ENCODE measurements around the gene VPS37C. TPM values are rescaled to one million over a fixed set of nuclear protein-coding genes. Genes with fewer than 3 reads are reported as not detected.

Gene VPS37C
- polyA plus RNA-seq, 1 of the 3 experiments (the other 2 are of a cell fraction) = 15.2 TPM

GRCh38 chr11:61151545-61152252, 9.5 kb downstream of the VPS37C start:
- Histone ChIP-seq H2AFZ (ENCODE audit: low read depth) (no peak overlapping the region), H3K9me2 (no peaks in the 10 kb centered on the region), H3K4me2 (no peak overlapping the region), H3K36me3 (replicated peaks in 1 of 2; ENCODE audit: control insufficient read depth in 1 of 2, insufficient read depth in 2 of 2, low read length in 1 of 2) (peaks cover 0 to 23% of the 10 kb centered on the region in 2 experiments), H3K27ac (ENCODE audit: low read depth in 2 of 2, low read length in 1 of 2) (no peak overlapping the region), H3K9me3 (peaks cover 21% of the 10 kb centered on the region), H3K79me2 (ENCODE audit: insufficient read depth) (peaks cover 90% of the 10 kb centered on the region), H3K27me3 (ENCODE audit: insufficient read depth) (no peaks in the 10 kb centered on the region), H4K20me1 (ENCODE audit: insufficient read depth) (0 out of 2 replicates have a peak, but pooled peaks cover 17% of the 10 kb centered on the region), H3K4me3 (ENCODE audit: low read depth in 2 of 2, low read length in 1 of 2) (no peak overlapping the region), H3K9ac (no peak overlapping the region), H3K4me1 (ENCODE audit: control insufficient read depth in 1 of 2, insufficient read depth in 2 of 2, low read depth in 1 of 2, low read length in 1 of 2) (peaks cover 8 to 37% of the 10 kb centered on the region in 2 experiments; a peak in 3 of 4 replicates), H3F3A (replicated peaks; ENCODE audit: insufficient read depth) (peaks cover 3% of the 10 kb centered on the region)
- 88% methylated on average over 12 of the region's 12 CpGs for WGBS (ENCODE audit: low lambda C conversion rate)
- ChIA-PET POLR2A (no interaction called here), CTCF (interaction anchor here (1.0 to 1.7 kb wide), 3 partner anchors 22 to 321 kb away, joined by 3 to 7 read pairs (median 6); no protein-coding TSS in a partner anchor)
- TF ChIP-seq RCOR1 (IDR thresholded peaks at IDR 0.05; ENCODE audit: low read length) (no peak), IRF3 (IDR thresholded peaks at IDR 0.05; ENCODE audit: low read depth, low read length) (no peak), SIN3A (IDR thresholded peaks at IDR 0.05; ENCODE audit: borderline replicate concordance, low read depth, low read length) (no peak), ELF1 (IDR thresholded peaks at IDR 0.05) (no peak), PBX3 (IDR thresholded peaks at IDR 0.05) (no peak), RXRA (IDR thresholded peaks at IDR 0.05; ENCODE audit: borderline replicate concordance, low read depth) (no peak), CTCF (IDR thresholded peaks at IDR 0.05) (no peak), FOXJ3 (CRISPR knock-in tag; IDR thresholded peaks at IDR 0.05) (no peak), RAD21 (IDR thresholded peaks at IDR 0.05; ENCODE audit: low read length) (no peak), GATA2 (CRISPR knock-in tag; IDR thresholded peaks at IDR 0.05) (no peak), FOXM1 (IDR thresholded peaks at IDR 0.05; ENCODE audit: low read depth) (no peak), EP300 (IDR thresholded peaks at IDR 0.05; ENCODE audit: borderline replicate concordance in 1 of 2, low read depth in 1 of 2, low read length in 1 of 2) (no peak), NRF1 (IDR thresholded peaks at IDR 0.05; ENCODE audit: low read depth, low read length) (no peak), EZH2phosphoT487 (IDR thresholded peaks at IDR 0.05; ENCODE audit: borderline replicate concordance, low read depth) (no peak), ZBTB33 (IDR thresholded peaks at IDR 0.05; ENCODE audit: borderline replicate concordance, low read depth) (no peak), MAX (IDR thresholded peaks at IDR 0.05; ENCODE audit: low read depth) (no peak), USF2 (IDR thresholded peaks at IDR 0.05; ENCODE audit: borderline replicate concordance, low read depth, low read length) (no peak), GABPA (IDR thresholded peaks at IDR 0.05; ENCODE audit: low read depth) (no peak), FOSL2 (IDR thresholded peaks at IDR 0.05; ENCODE audit: borderline replicate concordance, low read depth) (no peak), TAF1 (IDR thresholded peaks at IDR 0.05; ENCODE audit: borderline replicate concordance, low read depth, low read length) (no peak)
- DNase-seq = no peak
